OCI-LY7 (cell line): Measurements from ENCODE around the gene GLIS1. TPM values are rescaled to one million over a fixed set of nuclear protein-coding genes. Genes with fewer than 3 reads are reported as not detected.

Experiments used
- BruUV-seq: library from RNA; stranded (reverse); fragments of 400-500 nt; replicated peaks from 2 replicates; lab custom pipeline; 2021; lab: Mats Ljungman, UMichigan
- CTCF ChIA-PET: fragments of 300-600 bp; sonication (Branson Sonifier 250); formaldehyde crosslinking; loops from one replicate; lab custom pipeline; 2022; ENCODE audit warnings: antibody characterized with exemption; ENCODE audit not compliant: unreplicated experiment; lab: Charles Lee
- POLR2A ChIA-PET: fragments of 300-600 bp; sonication (Branson Sonifier 250); formaldehyde crosslinking; loops from one replicate; lab custom pipeline; 2022; ENCODE audit warnings: antibody characterized with exemption; lab: Charles Lee
- DNase-seq: peaks from one replicate; pipeline ENCODE4 v3.0.0-alpha.2; 2015; ENCODE audit warnings: low spot score
- H2AFZ ChIP-seq: fragments of 200-600 bp; sonication (generic), shearing (Covaris generic); 2 replicates; pipeline ENCODE4 v1.6.1; 2014; ENCODE audit warnings: mild to moderate bottlenecking, antibody characterized with exemption, low read length, moderate library complexity
- H3K27ac ChIP-seq: fragments of 200-600 bp; sonication (generic); 2 replicates; pipeline ENCODE4 v1.5.1; 2014; ENCODE audit warnings: mixed run types, low read depth, mild to moderate bottlenecking, moderate library complexity, low read length, inconsistent platforms; ENCODE audit not compliant: poor library complexity, severe bottlenecking
- H3K36me3 ChIP-seq: fragments of 200-600 bp; sonication (generic); 2 replicates; pipeline ENCODE4 v1.6.1; 2014; ENCODE audit warnings: mild to moderate bottlenecking, antibody characterized with exemption, low read length, moderate library complexity, mixed read lengths; ENCODE audit not compliant: insufficient read depth
- H3K4me1 ChIP-seq: fragments of 200-600 bp; sonication (generic); 2 replicates; pipeline ENCODE4 v1.5.1; 2014; ENCODE audit warnings: mild to moderate bottlenecking, low read length; ENCODE audit not compliant: insufficient read depth, poor library complexity, severe bottlenecking
- H3K4me2 ChIP-seq: fragments of 200-600 bp; sonication (generic); 2 replicates; pipeline ENCODE4 v1.6.1; 2014; ENCODE audit warnings: mild to moderate bottlenecking, low read length
- H3K4me3 ChIP-seq: fragments of 200-600 bp; sonication (generic); 2 replicates; pipeline ENCODE4 v1.5.1; 2014; ENCODE audit warnings: mild to moderate bottlenecking, low read depth, low read length; ENCODE audit not compliant: poor library complexity, severe bottlenecking
- H3K79me2 ChIP-seq: fragments of 200-600 bp; sonication (generic); 2 replicates; pipeline ENCODE4 v1.6.1; 2016; ENCODE audit warnings: low read depth, mild to moderate bottlenecking, low read length, moderate library complexity, mixed read lengths; ENCODE audit not compliant: insufficient read depth
- H3K9me2 ChIP-seq: fragments of 200-600 bp; sonication (generic); 2 replicates; pipeline ENCODE4 v1.6.1; 2016; ENCODE audit warnings: mild to moderate bottlenecking, low read length, mixed read lengths; ENCODE audit not compliant: insufficient read depth
- H3K9me3 ChIP-seq: fragments of 200-600 bp; sonication (generic); 2 replicates; pipeline ENCODE4 v1.6.1; 2014; ENCODE audit warnings: mild to moderate bottlenecking, mixed run types, low read length, mixed read lengths
- H4K20me1 ChIP-seq: fragments of 200-600 bp; sonication (generic); 2 replicates; pipeline ENCODE4 v1.6.1; 2014; ENCODE audit warnings: mild to moderate bottlenecking, antibody characterized with exemption, low read length, moderate library complexity, mixed read lengths; ENCODE audit not compliant: insufficient read depth
- EZH2phosphoT487 ChIP-seq: fragments of 200-600 bp; sonication (generic); IDR thresholded peaks from 2 replicates; pipeline ENCODE4 v1.6.1; 2018; ENCODE audit warnings: low read depth, borderline replicate concordance, mild to moderate bottlenecking, mixed run types, antibody characterized with exemption, low read length, moderate library complexity, mixed read lengths
- intact Hi-C: fragments of 100-400 bp; cut with micrococcal nuclease; formaldehyde crosslinking; loops from one replicate; pipeline ENCODE4 v1.10.0; 2022; ENCODE audit not compliant: unreplicated experiment
- total RNA-seq, 2 experiments: library from RNA; depleted of rRNA in 1 of 2; stranded (reverse); fragments of >200 nt in 1 of 2; shearing (Covaris generic) in 1 of 2; gene quantifications; 2 replicates each; pipeline ENCODE4 v1.2.3, GENCODE V29; 2014 to 2022
- TF ChIP-seq, protein P1 (sequence below): fragments of 200-600 bp; sonication (generic); conservative IDR thresholded peaks from 2 replicates; pipeline ENCODE4 v1.5.1; 2014; ENCODE audit warnings: mild to moderate bottlenecking, antibody characterized with exemption, low read length, moderate library complexity, mixed read lengths

GLIS1 gene
- total RNA-seq, 2 experiments from 2014 or later, result not detected

DNA sequence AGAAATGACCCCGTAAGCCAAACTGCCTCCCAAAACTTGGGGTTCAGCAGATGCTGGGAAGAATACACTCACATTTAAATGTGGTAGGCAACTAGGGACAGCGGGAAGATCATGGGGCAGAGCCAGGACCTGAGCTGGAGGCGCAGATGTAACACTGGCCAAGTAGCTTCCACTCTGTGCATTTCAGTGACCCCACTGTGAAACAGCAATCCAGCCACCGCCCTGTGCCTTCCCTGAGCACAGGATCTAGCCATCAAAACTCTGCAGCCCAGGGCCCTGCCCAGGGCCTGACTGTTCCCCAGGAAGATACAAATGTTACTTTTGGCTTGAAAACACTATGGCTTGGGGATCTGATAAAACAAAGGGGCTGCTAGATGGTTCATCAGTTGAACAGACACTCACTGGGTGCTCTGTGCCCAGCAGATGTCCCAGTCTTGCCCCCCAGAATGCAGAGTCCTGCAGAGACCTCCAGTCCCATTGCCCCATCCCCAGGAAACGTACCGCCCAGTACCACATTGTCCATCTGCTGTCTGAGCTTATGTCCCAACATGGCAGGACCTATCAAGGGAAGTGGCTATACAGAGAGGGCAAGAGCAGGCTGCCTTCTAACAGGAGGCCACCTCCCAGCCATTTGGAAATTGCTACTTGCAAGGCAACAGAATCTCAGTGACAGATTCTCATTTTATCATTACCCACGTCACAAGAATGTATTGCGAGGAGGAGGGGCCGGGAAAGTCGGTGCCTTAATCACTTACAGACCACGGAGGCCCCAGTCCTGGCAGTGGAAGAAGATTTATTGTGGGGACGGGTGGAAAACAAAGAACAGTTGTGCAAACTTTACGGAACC is 155.7 kb downstream of the GLIS1 start:
- H3K4me2 ChIP-seq, result no peak overlapping the region

DNA sequence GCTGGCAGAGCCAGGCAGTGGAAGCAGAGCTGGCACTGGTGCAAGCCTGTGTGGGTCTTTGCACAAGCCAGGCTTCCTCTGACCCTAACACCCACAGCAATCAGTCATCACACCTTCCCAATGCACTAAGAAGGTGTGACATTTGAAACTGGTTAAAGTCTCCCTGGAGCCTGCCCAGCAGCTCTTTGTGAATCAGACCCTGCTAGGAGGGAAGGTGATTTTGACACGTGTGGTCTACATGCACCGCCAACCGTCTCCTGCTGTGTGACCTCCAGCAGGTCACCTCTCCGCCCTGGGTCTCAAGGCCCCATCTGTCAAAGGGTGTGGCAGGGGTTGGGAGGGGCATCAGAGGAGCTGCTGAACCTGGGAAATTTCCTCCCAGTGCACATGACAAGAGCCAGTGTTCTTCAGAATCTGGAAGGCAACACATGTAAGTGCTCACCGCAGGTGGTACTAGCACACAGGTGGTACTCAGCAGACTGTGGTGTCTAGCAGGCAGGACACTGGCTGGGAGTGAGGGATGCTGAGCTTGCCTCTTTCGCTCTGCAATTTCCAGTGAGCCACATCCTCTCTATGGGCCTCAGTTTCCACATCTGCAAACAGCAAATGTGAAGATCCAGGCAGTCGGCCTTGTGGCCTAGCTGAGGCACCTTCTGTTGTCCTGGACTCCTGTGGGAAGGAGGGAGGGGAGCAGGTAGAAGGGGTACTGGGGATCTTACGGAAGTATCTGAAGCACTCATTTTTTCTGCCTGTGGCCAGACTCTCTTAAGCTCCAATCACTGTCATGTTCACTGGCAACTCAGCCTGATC is 156.5 kb downstream of the GLIS1 start:
- H3K79me2 ChIP-seq, result no peaks in the 10 kb centered on the region
- no peak for DNase-seq
- H3K9me3 ChIP-seq, result no peaks in the 10 kb centered on the region
- ChIA-PET POLR2A (no interaction called here), CTCF (no interaction called here)
- H3K9me2 ChIP-seq, result no peaks in the 10 kb centered on the region
- H3K4me3 ChIP-seq, result no peak overlapping the region
- no peaks in the 10 kb centered on the region for H4K20me1 ChIP-seq
- no peak overlapping the region for H3K4me2 ChIP-seq
- TF ChIP-seq EZH2phosphoT487, result no peak
- TF ChIP-seq, protein P1, sequence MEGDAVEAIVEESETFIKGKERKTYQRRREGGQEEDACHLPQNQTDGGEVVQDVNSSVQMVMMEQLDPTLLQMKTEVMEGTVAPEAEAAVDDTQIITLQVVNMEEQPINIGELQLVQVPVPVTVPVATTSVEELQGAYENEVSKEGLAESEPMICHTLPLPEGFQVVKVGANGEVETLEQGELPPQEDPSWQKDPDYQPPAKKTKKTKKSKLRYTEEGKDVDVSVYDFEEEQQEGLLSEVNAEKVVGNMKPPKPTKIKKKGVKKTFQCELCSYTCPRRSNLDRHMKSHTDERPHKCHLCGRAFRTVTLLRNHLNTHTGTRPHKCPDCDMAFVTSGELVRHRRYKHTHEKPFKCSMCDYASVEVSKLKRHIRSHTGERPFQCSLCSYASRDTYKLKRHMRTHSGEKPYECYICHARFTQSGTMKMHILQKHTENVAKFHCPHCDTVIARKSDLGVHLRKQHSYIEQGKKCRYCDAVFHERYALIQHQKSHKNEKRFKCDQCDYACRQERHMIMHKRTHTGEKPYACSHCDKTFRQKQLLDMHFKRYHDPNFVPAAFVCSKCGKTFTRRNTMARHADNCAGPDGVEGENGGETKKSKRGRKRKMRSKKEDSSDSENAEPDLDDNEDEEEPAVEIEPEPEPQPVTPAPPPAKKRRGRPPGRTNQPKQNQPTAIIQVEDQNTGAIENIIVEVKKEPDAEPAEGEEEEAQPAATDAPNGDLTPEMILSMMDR, result no peak
- no peak overlapping the region for H3K27ac ChIP-seq
- intact Hi-C loops, result no loop called here
- H2AFZ ChIP-seq, result no peak overlapping the region
- no peaks in the 10 kb centered on the region for H3K36me3 ChIP-seq
- BruUV-seq, result no TSS peak
- peaks cover 11% of the 10 kb centered on the region for H3K4me1 ChIP-seq

More for the DNA sequence above, 155.7 kb downstream of the GLIS1 start:
- Histone ChIP-seq H3K27ac (no peak overlapping the region), H3K36me3 (no peaks in the 10 kb centered on the region), H2AFZ (no peak overlapping the region), H3K9me2 (no peaks in the 10 kb centered on the region), H3K4me3 (no peak overlapping the region), H4K20me1 (no peaks in the 10 kb centered on the region), H3K9me3 (no peaks in the 10 kb centered on the region), H3K4me1 (peaks cover 11% of the 10 kb centered on the region), H3K79me2 (no peaks in the 10 kb centered on the region)
- no TSS peak for BruUV-seq
- DNase-seq, result no peak
- intact Hi-C loops, result no loop called here
- ChIA-PET POLR2A (interaction anchor here (0.8 kb wide), 1 partner anchor 11 kb away, joined by 3 read pairs; no protein-coding TSS in a partner anchor), CTCF (no interaction called here)
- no peak for TF ChIP-seq EZH2phosphoT487
- TF ChIP-seq, protein P1, result no peak
